Large intestine (tissue), 3 donors: Measurements from ENCODE around the gene TRAF3IP1. TPM values are rescaled to one million over a fixed set of nuclear protein-coding genes. Genes with fewer than 3 reads are reported as not detected.
A peak's percentile ranks its signal among the peaks of the same experiment; 100 is the strongest.

ENCODE experiments used
- DNase-seq, 2 donors: peaks; one replicate each; pipeline versions ENCODE4 v3.0.0 to v3.0.0-alpha.2; 2013
- H3K27ac ChIP-seq: one replicate; pipeline ENCODE4 v1.5.1; 2013; ENCODE audit warnings: low read length
- H3K27me3 ChIP-seq: 2 replicates; pipeline ENCODE4 v1.6.1; 2013; ENCODE audit warnings: low read length; ENCODE audit not compliant: control insufficient read depth, insufficient read depth
- H3K36me3 ChIP-seq: 2 replicates; pipeline ENCODE4 v1.6.1; 2013; ENCODE audit warnings: low read length; ENCODE audit not compliant: control insufficient read depth, insufficient read depth
- H3K4me1 ChIP-seq: one replicate; pipeline ENCODE4 v1.6.1; 2013; ENCODE audit warnings: low read length; ENCODE audit not compliant: control insufficient read depth, insufficient read depth
- H3K4me3 ChIP-seq: one replicate; pipeline ENCODE4 v1.5.1; 2013; ENCODE audit warnings: low read length
- H3K9me3 ChIP-seq: one replicate; pipeline ENCODE4 v1.6.1; 2013; ENCODE audit warnings: mild to moderate bottlenecking, low read depth, low read length, moderate library complexity; ENCODE audit not compliant: control insufficient read depth
- WGBS: methylation state at CpG from one replicate; pipeline ENCODE4 v1.1.5; 2013; ENCODE audit warnings: low lambda C conversion rate; ENCODE audit not compliant: insufficient coverage; 5-methylcytosine and 5-hydroxymethylcytosine counted together
- polyA plus RNA-seq: library from polyadenylated mRNA; unstranded; fragments of 120-200 nt; gene quantifications from one replicate; pipeline ENCODE4 v1.2.1, GENCODE V29; 2013

Gene TRAF3IP1
- polyA plus RNA-seq, 1 donor, result 10.6 TPM

- Histone ChIP-seq H3K27me3 (no peaks in the 10 kb centered on the region), H3K9me3 (no peaks in the 10 kb centered on the region), H3K4me1 (peaks cover 43% of the 10 kb centered on the region), H3K4me3 (no peak overlapping the region), H3K36me3 (peaks cover 30% of the 10 kb centered on the region), H3K27ac (peak overlapping the region; percentile 83)
- no CpG with 5 or more reads among the region's 6 CpGs for WGBS
- DNase-seq, result no peak
Measured at GRCh38 chr2:238279324-238279682, 41.0 kb upstream of the TRAF3IP1 start.

GRCh38 chr2:238280083-238280825 is 40.1 kb upstream of the TRAF3IP1 start:
- Histone ChIP-seq H3K36me3 (peaks cover 21% of the 10 kb centered on the region), H3K9me3 (no peaks in the 10 kb centered on the region), H3K27ac (peak overlapping the region; percentile 83), H3K4me1 (peaks cover 43% of the 10 kb centered on the region), H3K4me3 (no peak overlapping the region), H3K27me3 (no peaks in the 10 kb centered on the region)
- 41% methylated on average over 3 of the region's 12 CpGs for WGBS
- DNase-seq, result peak in 1 of 2 donors; percentile 90

DNA sequence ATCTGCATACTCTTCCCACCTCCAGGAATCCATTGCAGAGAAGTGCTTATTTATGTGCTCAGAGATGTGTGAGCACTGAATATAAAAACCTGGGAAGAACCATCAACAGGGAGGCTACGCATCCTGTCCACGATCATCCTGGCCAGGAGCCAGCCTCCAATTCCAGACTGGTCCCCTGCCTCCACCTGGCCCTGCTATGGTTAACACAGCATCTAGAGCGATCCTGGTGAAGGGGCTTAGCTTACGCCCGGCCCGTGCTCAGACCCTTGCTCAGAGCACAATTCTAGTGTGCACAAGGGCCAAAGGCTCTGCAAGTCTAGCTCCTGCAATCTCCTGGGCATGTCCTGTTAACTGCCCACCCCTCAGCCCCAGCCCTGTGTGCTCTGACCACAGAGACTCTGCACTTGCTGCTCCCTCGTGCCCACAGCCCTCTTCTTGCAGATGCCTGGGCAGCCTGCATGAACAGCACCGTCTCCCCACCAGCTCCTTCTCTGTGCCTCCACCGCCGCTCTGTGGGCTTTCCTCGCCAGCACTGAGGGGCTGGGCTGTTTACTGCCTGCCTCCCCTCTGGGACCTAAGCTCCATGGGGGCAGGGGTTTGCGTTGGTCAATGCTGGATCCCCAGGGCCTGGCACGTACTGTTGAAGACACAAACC is 38.4 kb upstream of the TRAF3IP1 start:
- H3K27me3 ChIP-seq, result no peaks in the 10 kb centered on the region
- DNase-seq, result no peak
- no peaks in the 10 kb centered on the region for H3K9me3 ChIP-seq
- no peak overlapping the region for H3K4me3 ChIP-seq
- H3K4me1 ChIP-seq, result peaks cover 56% of the 10 kb centered on the region
- no CpG with 5 or more reads among the region's 13 CpGs for WGBS
- H3K27ac ChIP-seq, result no peak overlapping the region
- peaks cover 5% of the 10 kb centered on the region for H3K36me3 ChIP-seq

GRCh38 chr2:238282861-238283738 is 37.2 kb upstream of the TRAF3IP1 start:
- no peak overlapping the region for H3K27ac ChIP-seq
- peaks cover 61% of the 10 kb centered on the region for H3K4me1 ChIP-seq
- no peak for DNase-seq
- H3K27me3 ChIP-seq, result no peaks in the 10 kb centered on the region
- H3K36me3 ChIP-seq, result no peaks in the 10 kb centered on the region
- no CpG with 5 or more reads among the region's 17 CpGs for WGBS
- no peaks in the 10 kb centered on the region for H3K9me3 ChIP-seq
- H3K4me3 ChIP-seq, result no peak overlapping the region

DNA sequence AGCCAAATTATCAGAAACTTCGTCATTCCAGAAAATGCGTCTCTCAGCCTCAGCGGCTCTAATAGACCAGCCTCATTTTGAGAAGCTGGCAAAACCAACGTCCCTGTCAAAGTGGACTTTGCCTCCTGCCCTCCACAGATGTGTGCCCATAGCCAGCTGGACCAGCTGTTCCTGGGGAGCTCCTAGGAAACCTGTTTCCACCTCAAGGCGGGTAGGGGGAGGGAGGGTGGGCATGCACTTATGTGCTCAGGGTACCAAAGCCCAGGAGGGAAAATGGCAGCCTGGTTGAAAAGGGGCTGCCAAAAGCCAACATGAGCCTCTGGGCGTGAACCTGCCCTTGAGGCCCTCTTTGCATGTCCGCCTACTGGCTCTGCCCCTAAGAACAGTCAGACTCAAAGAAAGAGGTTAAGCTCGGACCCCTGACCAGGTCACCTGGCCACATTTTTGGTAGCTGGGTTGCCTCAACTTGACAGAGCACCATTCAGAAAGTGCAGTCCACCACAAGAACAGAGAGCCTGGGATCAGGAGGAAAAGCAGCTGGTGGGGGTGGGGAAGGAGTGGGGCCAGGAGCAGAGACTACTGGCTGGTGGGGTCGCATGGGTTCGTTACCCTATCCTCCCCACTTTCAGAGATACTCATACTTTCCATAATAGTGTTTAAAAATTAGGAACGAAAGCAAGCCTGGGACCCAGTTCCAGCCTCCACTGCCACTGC is 35.4 kb upstream of the TRAF3IP1 start:
- peaks cover 60% of the 10 kb centered on the region for H3K4me1 ChIP-seq
- WGBS, result no CpG with 5 or more reads among the region's 11 CpGs

GRCh38 chr2:238285653-238286082 is 34.6 kb upstream of the TRAF3IP1 start:
- no peaks in the 10 kb centered on the region for H3K36me3 ChIP-seq
- H3K9me3 ChIP-seq, result no peaks in the 10 kb centered on the region
- peak; percentile 92 to 96 for DNase-seq
- H3K27me3 ChIP-seq, result no peaks in the 10 kb centered on the region
- H3K27ac ChIP-seq, result peak overlapping the region; percentile 95
- peaks cover 56% of the 10 kb centered on the region for H3K4me1 ChIP-seq
- 0% methylated on average over 3 of the region's 7 CpGs for WGBS
- H3K4me3 ChIP-seq, result no peak overlapping the region

More for the DNA sequence above, 35.4 kb upstream of the TRAF3IP1 start:
- Histone ChIP-seq H3K4me3 (no peak overlapping the region), H3K36me3 (no peaks in the 10 kb centered on the region), H3K27me3 (no peaks in the 10 kb centered on the region), H3K27ac (peak overlapping the region; percentile 95), H3K9me3 (no peaks in the 10 kb centered on the region)
- peak in 1 of 2 donors; percentile 50 for DNase-seq

GRCh38 chr2:238286095-238286494 is 34.2 kb upstream of the TRAF3IP1 start:
- Histone ChIP-seq H3K27ac (peak overlapping the region; percentile 95), H3K4me1 (peaks cover 57% of the 10 kb centered on the region), H3K27me3 (no peaks in the 10 kb centered on the region), H3K4me3 (no peak overlapping the region), H3K36me3 (no peaks in the 10 kb centered on the region), H3K9me3 (no peaks in the 10 kb centered on the region)
- DNase-seq, result peak in 1 of 2 donors; percentile 68
- no CpG with 5 or more reads among the region's 7 CpGs for WGBS

DNA sequence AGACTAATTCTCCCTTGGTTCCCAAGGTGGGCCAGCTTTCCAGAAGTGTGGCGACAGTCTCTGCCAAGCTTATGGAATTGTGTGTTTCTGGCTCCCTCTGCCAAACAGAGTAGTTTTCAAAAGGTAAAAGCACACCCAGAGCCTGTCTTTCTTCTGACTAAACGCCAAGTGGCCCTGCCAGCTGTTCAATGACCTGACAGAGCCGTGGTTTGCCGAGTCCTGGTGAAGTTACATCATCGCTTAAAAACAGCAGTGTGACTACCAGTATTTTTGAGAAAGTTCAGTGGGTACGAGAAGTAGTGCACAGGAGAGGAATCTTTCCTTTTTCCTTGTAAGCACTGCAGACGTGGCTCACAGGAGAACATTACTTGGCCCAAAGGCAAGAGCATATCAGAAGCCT is 33.8 kb upstream of the TRAF3IP1 start:
- DNase-seq, result peak in 1 of 2 donors; percentile 53
- H3K27me3 ChIP-seq, result no peaks in the 10 kb centered on the region
- peak overlapping the region; percentile 95 for H3K27ac ChIP-seq
- H3K36me3 ChIP-seq, result no peaks in the 10 kb centered on the region
- WGBS, result 60% methylated on average over 1 of the region's 7 CpGs
- H3K4me1 ChIP-seq, result peaks cover 61% of the 10 kb centered on the region
- peak overlapping the region; percentile 91 for H3K4me3 ChIP-seq
- no peaks in the 10 kb centered on the region for H3K9me3 ChIP-seq

GRCh38 chr2:238286987-238287736 is 33.2 kb upstream of the TRAF3IP1 start:
- Histone ChIP-seq H3K27ac (peak overlapping the region; percentile 95), H3K9me3 (no peaks in the 10 kb centered on the region), H3K36me3 (no peaks in the 10 kb centered on the region), H3K4me1 (peaks cover 61% of the 10 kb centered on the region), H3K4me3 (peak overlapping the region; percentile 91), H3K27me3 (no peaks in the 10 kb centered on the region)
- DNase-seq, result no peak
- 60% methylated on average over 1 of the region's 11 CpGs for WGBS
